ENCODE measurements around the gene CORO7. TPM values are rescaled to one million over a fixed set of nuclear protein-coding genes. Genes with fewer than 3 reads are reported as not detected.

CORO7 gene
- total RNA-seq, 4 donors from 2014 or later, result 46.8 to 330 (median 58.1) TPM

- in situ Hi-C loops (cut with MboI; ENCODE audit: low pct_ligation_motif_present in 1 of 4, low pct_unique_long_range_greater_than_20kb in 1 of 4, low sequenced_read_pairs in 3 of 4), result no loop called here
- Histone ChIP-seq H3K27ac (peak overlapping the region in 2 of 4 donors; percentile 5 to 17), H3K27me3 (no peaks in the 10 kb centered on the region), H3K4me3 (no peak overlapping the region), H3K4me1 (peaks cover 3 to 14% (median 7%) of the 10 kb centered on the region in 4 donors), H3K9me3 (no peaks in the 10 kb centered on the region), H3K36me3 (no peaks in the 10 kb centered on the region)
- no peak for DNase-seq
- 73 to 84% methylated on average over 3 to 27 of the region's 27 CpGs for WGBS, 2 donors (ENCODE audit: low coverage in 1 of 2)
- TF ChIP-seq POLR2A (IDR thresholded peaks at IDR 0.05), result no peak
- TF ChIP-seq POLR2AphosphoS5 (IDR thresholded peaks at IDR 0.05), result no peak
- TF ChIP-seq, protein P1, sequence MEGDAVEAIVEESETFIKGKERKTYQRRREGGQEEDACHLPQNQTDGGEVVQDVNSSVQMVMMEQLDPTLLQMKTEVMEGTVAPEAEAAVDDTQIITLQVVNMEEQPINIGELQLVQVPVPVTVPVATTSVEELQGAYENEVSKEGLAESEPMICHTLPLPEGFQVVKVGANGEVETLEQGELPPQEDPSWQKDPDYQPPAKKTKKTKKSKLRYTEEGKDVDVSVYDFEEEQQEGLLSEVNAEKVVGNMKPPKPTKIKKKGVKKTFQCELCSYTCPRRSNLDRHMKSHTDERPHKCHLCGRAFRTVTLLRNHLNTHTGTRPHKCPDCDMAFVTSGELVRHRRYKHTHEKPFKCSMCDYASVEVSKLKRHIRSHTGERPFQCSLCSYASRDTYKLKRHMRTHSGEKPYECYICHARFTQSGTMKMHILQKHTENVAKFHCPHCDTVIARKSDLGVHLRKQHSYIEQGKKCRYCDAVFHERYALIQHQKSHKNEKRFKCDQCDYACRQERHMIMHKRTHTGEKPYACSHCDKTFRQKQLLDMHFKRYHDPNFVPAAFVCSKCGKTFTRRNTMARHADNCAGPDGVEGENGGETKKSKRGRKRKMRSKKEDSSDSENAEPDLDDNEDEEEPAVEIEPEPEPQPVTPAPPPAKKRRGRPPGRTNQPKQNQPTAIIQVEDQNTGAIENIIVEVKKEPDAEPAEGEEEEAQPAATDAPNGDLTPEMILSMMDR (IDR thresholded peaks at IDR 0.05), result no peak
- no peak for TF ChIP-seq EP300 (IDR thresholded peaks at IDR 0.05; ENCODE audit: low read depth)
- intact Hi-C loops (cut with DNase I; ENCODE audit: low total_unique reads), result no loop called here
These were observed 27.1 kb downstream of the CORO7 start for GRCh38 chr16:4389051-4389955.

DNA sequence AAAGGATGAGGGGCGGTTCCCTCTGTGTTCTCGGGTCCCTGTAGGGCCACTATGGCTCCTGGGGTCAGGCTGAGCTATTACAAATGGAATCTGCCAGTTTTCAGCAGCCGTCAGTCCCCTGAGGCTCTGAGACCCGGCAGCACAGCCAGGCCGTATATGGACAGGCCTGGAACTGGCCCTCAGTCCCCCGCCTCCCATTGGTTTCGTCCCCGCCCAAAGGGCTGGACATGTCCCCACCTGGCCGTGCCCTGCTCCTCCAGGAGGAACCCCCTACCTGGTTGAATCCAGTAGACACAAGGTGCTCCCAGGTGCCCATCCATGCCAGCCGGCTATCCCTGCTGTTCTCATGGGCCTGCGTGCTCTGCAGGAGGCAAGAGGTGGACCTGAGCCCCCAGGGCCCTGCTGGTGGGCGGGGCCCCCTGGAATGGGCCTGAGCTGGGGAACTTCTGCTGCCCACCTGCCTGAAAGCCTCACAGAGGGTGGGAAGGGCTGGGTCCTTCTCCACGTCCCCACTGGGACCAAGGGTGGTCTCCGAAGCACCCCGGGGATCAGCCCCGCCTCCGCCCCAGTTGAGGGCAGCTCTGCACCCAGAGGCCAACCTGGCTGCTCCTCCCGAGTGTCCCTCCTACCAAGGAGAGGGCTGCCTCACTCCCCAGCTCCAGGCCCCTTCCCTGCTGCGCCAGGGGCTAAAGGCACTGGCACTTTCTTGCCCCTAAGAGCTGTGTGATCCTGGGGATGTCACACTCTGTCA lies 27.9 kb downstream of the CORO7 start:
- WGBS, 2 donors (ENCODE audit: low coverage in 1 of 2), result 90% methylated on average over 19 of the region's 19 CpGs; no CpG with 5 or more reads in 1 of the 2 donors
- no peak for DNase-seq
- TF ChIP-seq EP300 (IDR thresholded peaks at IDR 0.05; ENCODE audit: low read depth) (no peak), POLR2A (IDR thresholded peaks at IDR 0.05) (no peak), POLR2AphosphoS5 (IDR thresholded peaks at IDR 0.05) (no peak)
- TF ChIP-seq, protein P1 (IDR thresholded peaks at IDR 0.05), result no peak
- H3K36me3 ChIP-seq, result no peaks in the 10 kb centered on the region
- H3K9me3 ChIP-seq, result no peaks in the 10 kb centered on the region
- H3K4me1 ChIP-seq, result peaks cover 3 to 14% (median 7%) of the 10 kb centered on the region in 4 donors
- H3K27me3 ChIP-seq, result no peaks in the 10 kb centered on the region
- intact Hi-C loops (cut with DNase I; ENCODE audit: low total_unique reads), result no loop called here
- H3K4me3 ChIP-seq, result no peak overlapping the region
- in situ Hi-C loops (cut with MboI; ENCODE audit: low pct_ligation_motif_present in 1 of 4, low pct_unique_long_range_greater_than_20kb in 1 of 4, low sequenced_read_pairs in 3 of 4), result no loop called here
- peak overlapping the region in 3 of 4 donors; percentile 5 to 17 (median 6) for H3K27ac ChIP-seq

- Histone ChIP-seq H3K9me3 (no peaks in the 10 kb centered on the region), H3K27ac (no peak overlapping the region), H3K4me3 (no peak overlapping the region), H3K4me1 (peaks cover 2 to 10% (median 5%) of the 10 kb centered on the region in 4 donors), H3K27me3 (no peaks in the 10 kb centered on the region), H3K36me3 (no peaks in the 10 kb centered on the region)
- in situ Hi-C loops (cut with MboI; ENCODE audit: low pct_ligation_motif_present in 1 of 4, low pct_unique_long_range_greater_than_20kb in 1 of 4, low sequenced_read_pairs in 3 of 4) (no loop called here), intact Hi-C loops (cut with DNase I; ENCODE audit: low total_unique reads) (no loop called here)
- no peak for DNase-seq
- WGBS, 2 donors (ENCODE audit: low coverage in 1 of 2), result 97% methylated on average over 20 of the region's 20 CpGs; no CpG with 5 or more reads in 1 of the 2 donors
- no peak for TF ChIP-seq EP300 (IDR thresholded peaks at IDR 0.05; ENCODE audit: low read depth)
- TF ChIP-seq POLR2A (IDR thresholded peaks at IDR 0.05), result no peak
- no peak for TF ChIP-seq POLR2AphosphoS5 (IDR thresholded peaks at IDR 0.05)
- TF ChIP-seq, protein P1 (IDR thresholded peaks at IDR 0.05), result no peak
These were observed 28.6 kb downstream of the CORO7 start for GRCh38 chr16:4387781-4388180.

DNA sequence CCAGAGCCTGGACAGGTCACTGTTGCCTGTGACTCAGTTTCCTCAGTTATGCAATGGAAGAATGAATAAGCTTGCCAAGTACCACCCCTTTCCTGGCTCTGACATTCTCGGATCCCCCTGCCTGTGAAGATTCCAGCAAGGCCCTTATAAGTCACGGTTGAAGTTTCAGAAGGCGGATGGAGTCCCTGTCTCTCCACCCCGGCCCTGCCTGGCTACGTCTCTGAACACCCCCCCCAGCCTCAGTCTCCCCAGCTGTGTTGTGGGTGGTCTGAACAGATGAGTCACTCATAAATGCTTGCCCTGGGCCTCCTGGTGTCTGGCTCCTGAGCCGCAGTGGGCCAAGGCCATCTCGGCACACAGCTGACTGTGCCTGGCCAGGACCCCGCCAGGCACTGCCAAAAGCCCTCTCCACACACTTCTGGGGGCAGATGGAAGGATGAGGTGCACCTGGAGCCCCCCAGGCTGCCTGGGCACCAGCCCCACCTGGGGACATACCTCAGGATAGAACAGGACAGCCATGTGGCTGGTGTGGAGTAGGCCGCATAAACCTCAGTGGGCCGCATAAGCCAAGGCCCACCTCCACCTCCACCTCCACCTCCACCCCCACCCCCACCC lies 29.3 kb downstream of the CORO7 start:
- Histone ChIP-seq H3K36me3 (no peaks in the 10 kb centered on the region), H3K4me3 (no peak overlapping the region), H3K27me3 (no peaks in the 10 kb centered on the region), H3K9me3 (no peaks in the 10 kb centered on the region), H3K27ac (no peak overlapping the region), H3K4me1 (peaks cover 0 to 2% (median 0%) of the 10 kb centered on the region in 4 donors)
- TF ChIP-seq POLR2A (IDR thresholded peaks at IDR 0.05) (no peak), EP300 (IDR thresholded peaks at IDR 0.05; ENCODE audit: low read depth) (no peak), POLR2AphosphoS5 (IDR thresholded peaks at IDR 0.05) (no peak)
- TF ChIP-seq, protein P1 (IDR thresholded peaks at IDR 0.05), result no peak
- in situ Hi-C loops (cut with MboI; ENCODE audit: low pct_ligation_motif_present in 1 of 4, low pct_unique_long_range_greater_than_20kb in 1 of 4, low sequenced_read_pairs in 3 of 4), result no loop called here
- DNase-seq, result no peak
- WGBS, 2 donors (ENCODE audit: low coverage in 1 of 2), result 85% methylated on average over 10 of the region's 10 CpGs; no CpG with 5 or more reads in 1 of the 2 donors
- intact Hi-C loops (cut with DNase I; ENCODE audit: low total_unique reads), result no loop called here

All from transverse colon (tissue), 4 donors.